ENCODE results near the gene HYKK. TPM values are rescaled to one million over a fixed set of nuclear protein-coding genes. Genes with fewer than 3 reads are reported as not detected.

Gene HYKK
- total and polyA plus RNA-seq, 2 of the 13 experiments (the other 11 are each of a cell fraction or from before 2014, with no cell fraction given), result 3.5 to 5.4 TPM

DNA sequence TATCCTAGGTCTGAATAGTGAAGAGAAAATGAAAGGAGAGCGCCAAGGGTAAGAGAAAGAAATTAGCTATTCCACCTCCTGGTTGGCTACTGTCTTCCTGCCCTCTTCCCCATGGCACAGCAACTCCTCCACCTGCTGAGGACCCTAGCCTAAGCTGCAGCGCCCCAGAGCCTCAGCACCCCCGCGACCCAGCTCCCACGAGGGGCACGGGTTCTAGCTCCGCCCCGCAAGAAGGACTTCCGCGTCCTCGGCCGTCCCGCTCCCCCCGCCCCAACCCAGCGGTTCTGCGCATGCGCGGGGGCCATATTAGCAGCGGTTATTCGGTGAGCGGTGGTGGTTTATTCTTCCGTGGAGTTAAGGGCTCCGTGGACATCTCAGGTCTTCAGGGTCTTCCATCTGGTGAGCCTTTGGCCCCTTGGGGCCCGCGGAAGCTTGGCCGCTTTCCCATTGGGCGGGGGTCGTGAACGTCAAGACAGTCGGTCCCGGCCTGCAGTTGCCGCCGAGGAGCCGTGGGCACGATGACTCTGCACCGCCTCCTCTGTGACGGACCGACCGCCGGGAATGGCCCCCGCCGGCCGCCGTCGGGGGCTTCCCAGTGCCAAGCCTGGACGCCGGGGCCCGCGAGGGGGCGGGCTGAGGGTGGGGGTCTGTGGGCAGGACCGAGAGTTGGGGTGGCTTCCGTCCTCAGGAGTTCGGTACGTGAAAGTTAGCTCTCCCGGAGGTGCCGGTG is 32.9 kb downstream of the HYKK start, which contains the start of gene PSMA4 (continued):
- peak; percentile 35 for TF ChIP-seq DR1 (CRISPR knock-in tag; IDR thresholded peaks at IDR 0.05)
- no peak for TF ChIP-seq NFATC3 (CRISPR knock-in tag; IDR thresholded peaks at IDR 0.05)
- no peak for TF ChIP-seq IRX3 (CRISPR knock-in tag; IDR thresholded peaks at IDR 0.05; ENCODE audit: borderline replicate concordance, low read depth)
- TF ChIP-seq, protein P1, sequence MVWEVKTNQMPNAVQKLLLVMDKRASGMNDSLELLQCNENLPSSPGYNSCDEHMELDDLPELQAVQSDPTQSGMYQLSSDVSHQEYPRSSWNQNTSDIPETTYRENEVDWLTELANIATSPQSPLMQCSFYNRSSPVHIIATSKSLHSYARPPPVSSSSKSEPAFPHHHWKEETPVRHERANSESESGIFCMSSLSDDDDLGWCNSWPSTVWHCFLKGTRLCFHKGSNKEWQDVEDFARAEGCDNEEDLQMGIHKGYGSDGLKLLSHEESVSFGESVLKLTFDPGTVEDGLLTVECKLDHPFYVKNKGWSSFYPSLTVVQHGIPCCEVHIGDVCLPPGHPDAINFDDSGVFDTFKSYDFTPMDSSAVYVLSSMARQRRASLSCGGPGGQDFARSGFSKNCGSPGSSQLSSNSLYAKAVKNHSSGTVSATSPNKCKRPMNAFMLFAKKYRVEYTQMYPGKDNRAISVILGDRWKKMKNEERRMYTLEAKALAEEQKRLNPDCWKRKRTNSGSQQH (CRISPR knock-in tag; IDR thresholded peaks at IDR 0.05; ENCODE audit: low read depth), result peak; percentile 42; the same call in 1 of the 2 replicates
- TF ChIP-seq TCF12 (IDR thresholded peaks at IDR 0.05), result no peak
- peak; percentile 1; the same call in 1 of the 2 replicates for TF ChIP-seq TCF12 (CRISPR knock-in tag; IDR thresholded peaks at IDR 0.05)
- TF ChIP-seq ZNF468 (CRISPR knock-in tag; IDR thresholded peaks at IDR 0.05), result no peak
- TF ChIP-seq, protein P2, sequence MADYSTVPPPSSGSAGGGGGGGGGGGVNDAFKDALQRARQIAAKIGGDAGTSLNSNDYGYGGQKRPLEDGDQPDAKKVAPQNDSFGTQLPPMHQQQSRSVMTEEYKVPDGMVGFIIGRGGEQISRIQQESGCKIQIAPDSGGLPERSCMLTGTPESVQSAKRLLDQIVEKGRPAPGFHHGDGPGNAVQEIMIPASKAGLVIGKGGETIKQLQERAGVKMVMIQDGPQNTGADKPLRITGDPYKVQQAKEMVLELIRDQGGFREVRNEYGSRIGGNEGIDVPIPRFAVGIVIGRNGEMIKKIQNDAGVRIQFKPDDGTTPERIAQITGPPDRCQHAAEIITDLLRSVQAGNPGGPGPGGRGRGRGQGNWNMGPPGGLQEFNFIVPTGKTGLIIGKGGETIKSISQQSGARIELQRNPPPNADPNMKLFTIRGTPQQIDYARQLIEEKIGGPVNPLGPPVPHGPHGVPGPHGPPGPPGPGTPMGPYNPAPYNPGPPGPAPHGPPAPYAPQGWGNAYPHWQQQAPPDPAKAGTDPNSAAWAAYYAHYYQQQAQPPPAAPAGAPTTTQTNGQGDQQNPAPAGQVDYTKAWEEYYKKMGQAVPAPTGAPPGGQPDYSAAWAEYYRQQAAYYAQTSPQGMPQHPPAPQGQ (CRISPR knock-in tag; IDR thresholded peaks at IDR 0.05; ENCODE audit: borderline replicate concordance), result no peak
- TF ChIP-seq ZNF383 (CRISPR knock-in tag; IDR thresholded peaks at IDR 0.05; ENCODE audit: borderline replicate concordance), result no peak
- peak; percentile 31; the same call in 1 of the 2 replicates for TF ChIP-seq HDAC2 (CRISPR knock-in tag; IDR thresholded peaks at IDR 0.05)
- TF ChIP-seq ZNF431 (CRISPR knock-in tag; IDR thresholded peaks at IDR 0.05; ENCODE audit: borderline replicate concordance, low read depth), result no peak
- TF ChIP-seq MAFG (CRISPR knock-in tag; IDR thresholded peaks at IDR 0.05), result no peak
- TF ChIP-seq, protein P3, sequence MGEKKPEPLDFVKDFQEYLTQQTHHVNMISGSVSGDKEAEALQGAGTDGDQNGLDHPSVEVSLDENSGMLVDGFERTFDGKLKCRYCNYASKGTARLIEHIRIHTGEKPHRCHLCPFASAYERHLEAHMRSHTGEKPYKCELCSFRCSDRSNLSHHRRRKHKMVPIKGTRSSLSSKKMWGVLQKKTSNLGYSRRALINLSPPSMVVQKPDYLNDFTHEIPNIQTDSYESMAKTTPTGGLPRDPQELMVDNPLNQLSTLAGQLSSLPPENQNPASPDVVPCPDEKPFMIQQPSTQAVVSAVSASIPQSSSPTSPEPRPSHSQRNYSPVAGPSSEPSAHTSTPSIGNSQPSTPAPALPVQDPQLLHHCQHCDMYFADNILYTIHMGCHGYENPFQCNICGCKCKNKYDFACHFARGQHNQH (CRISPR knock-in tag; IDR thresholded peaks at IDR 0.05), result peak; percentile 86; the same call in 1 of the 2 replicates
- TF ChIP-seq, protein P4, sequence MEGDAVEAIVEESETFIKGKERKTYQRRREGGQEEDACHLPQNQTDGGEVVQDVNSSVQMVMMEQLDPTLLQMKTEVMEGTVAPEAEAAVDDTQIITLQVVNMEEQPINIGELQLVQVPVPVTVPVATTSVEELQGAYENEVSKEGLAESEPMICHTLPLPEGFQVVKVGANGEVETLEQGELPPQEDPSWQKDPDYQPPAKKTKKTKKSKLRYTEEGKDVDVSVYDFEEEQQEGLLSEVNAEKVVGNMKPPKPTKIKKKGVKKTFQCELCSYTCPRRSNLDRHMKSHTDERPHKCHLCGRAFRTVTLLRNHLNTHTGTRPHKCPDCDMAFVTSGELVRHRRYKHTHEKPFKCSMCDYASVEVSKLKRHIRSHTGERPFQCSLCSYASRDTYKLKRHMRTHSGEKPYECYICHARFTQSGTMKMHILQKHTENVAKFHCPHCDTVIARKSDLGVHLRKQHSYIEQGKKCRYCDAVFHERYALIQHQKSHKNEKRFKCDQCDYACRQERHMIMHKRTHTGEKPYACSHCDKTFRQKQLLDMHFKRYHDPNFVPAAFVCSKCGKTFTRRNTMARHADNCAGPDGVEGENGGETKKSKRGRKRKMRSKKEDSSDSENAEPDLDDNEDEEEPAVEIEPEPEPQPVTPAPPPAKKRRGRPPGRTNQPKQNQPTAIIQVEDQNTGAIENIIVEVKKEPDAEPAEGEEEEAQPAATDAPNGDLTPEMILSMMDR (CRISPR knock-in tag; IDR thresholded peaks at IDR 0.05), result peak; percentile 31; the same call in 1 of the 2 replicates
- peak; percentile 68; the same call in 1 of the 2 replicates for TF ChIP-seq HNRNPL (IDR thresholded peaks at IDR 0.05; ENCODE audit: low read depth, low read length)
- no peak for TF ChIP-seq FOXA1 (IDR thresholded peaks at IDR 0.05)
- no peak; the same call in 1 of the 2 replicates for TF ChIP-seq FOXA1 (CRISPR knock-in tag; IDR thresholded peaks at IDR 0.05)
- TF ChIP-seq ZNF792 (CRISPR knock-in tag; IDR thresholded peaks at IDR 0.05), result no peak
- TF ChIP-seq ZNF839 (CRISPR knock-in tag; IDR thresholded peaks at IDR 0.05; ENCODE audit: borderline replicate concordance), result 0 out of 2 replicates have a peak, but pooled peaks have one; percentile 15
- TF ChIP-seq, protein P5, sequence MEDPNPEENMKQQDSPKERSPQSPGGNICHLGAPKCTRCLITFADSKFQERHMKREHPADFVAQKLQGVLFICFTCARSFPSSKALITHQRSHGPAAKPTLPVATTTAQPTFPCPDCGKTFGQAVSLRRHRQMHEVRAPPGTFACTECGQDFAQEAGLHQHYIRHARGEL (CRISPR knock-in tag; IDR thresholded peaks at IDR 0.05), result no peak
- TF ChIP-seq ZNF136 (CRISPR knock-in tag; IDR thresholded peaks at IDR 0.05; ENCODE audit: low read depth), result no peak
- TF ChIP-seq GTF3A (CRISPR knock-in tag; conservative IDR thresholded peaks at IDR 0.05), result no peak

Measured in HepG2 (cell line).